Measurements from ENCODE around the gene MT1F. TPM values are rescaled to one million over a fixed set of nuclear protein-coding genes. Genes with fewer than 3 reads are reported as not detected.

MT1F gene
- total RNA-seq, 1 experiment from 2014 or later = 27.3 TPM

GRCh38 chr16:56675685-56676210 is 18.0 kb downstream of the MT1F start:
- Histone ChIP-seq H3F3A (ENCODE audit: low read length, unreplicated experiment) (no peaks in the 10 kb centered on the region), H2AFZ (ENCODE audit: low read length) (no peak overlapping the region), H3K9ac (ENCODE audit: low read length) (no peak overlapping the region), H3K27ac (ENCODE audit: low read length) (no peak overlapping the region), H4K20me1 (ENCODE audit: low read length) (no peaks in the 10 kb centered on the region), H3K27me3 (ENCODE audit: low read length) (no peaks in the 10 kb centered on the region), H3K4me3 (ENCODE audit: low read length) (no peak overlapping the region), H3K4me2 (ENCODE audit: low read length) (no peak overlapping the region), H3K9me2 (replicated peaks; ENCODE audit: low read length) (no peaks in the 10 kb centered on the region), H3K79me2 (ENCODE audit: low read length) (no peaks in the 10 kb centered on the region), H3K36me3 (ENCODE audit: low read depth, low read length) (no peaks in the 10 kb centered on the region), H3K9me3 (ENCODE audit: low read length) (no peaks in the 10 kb centered on the region), H3K4me1 (ENCODE audit: insufficient read depth, low read length) (peaks cover 36% of the 10 kb centered on the region)
- no peak for DNase-seq
- CTCF ChIA-PET = no interaction called here
- POLR2A ChIA-PET (ENCODE audit: unreplicated experiment) = no interaction called here
- no peak for ATAC-seq
- no TSS peak for BruUV-seq (replicated peaks)
- intact Hi-C loops (cut with micrococcal nuclease) = no loop called here
- TF ChIP-seq EZH2 (IDR thresholded peaks at IDR 0.05; ENCODE audit: low read length, unreplicated experiment) (no peak), EZH2phosphoT487 (IDR thresholded peaks at IDR 0.05; ENCODE audit: borderline replicate concordance, low read length) (no peak)
- TF ChIP-seq, protein P1, sequence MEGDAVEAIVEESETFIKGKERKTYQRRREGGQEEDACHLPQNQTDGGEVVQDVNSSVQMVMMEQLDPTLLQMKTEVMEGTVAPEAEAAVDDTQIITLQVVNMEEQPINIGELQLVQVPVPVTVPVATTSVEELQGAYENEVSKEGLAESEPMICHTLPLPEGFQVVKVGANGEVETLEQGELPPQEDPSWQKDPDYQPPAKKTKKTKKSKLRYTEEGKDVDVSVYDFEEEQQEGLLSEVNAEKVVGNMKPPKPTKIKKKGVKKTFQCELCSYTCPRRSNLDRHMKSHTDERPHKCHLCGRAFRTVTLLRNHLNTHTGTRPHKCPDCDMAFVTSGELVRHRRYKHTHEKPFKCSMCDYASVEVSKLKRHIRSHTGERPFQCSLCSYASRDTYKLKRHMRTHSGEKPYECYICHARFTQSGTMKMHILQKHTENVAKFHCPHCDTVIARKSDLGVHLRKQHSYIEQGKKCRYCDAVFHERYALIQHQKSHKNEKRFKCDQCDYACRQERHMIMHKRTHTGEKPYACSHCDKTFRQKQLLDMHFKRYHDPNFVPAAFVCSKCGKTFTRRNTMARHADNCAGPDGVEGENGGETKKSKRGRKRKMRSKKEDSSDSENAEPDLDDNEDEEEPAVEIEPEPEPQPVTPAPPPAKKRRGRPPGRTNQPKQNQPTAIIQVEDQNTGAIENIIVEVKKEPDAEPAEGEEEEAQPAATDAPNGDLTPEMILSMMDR (conservative IDR thresholded peaks at IDR 0.05; ENCODE audit: low read depth, low read length) = no peak

GRCh38 chr16:56677474-56677873 is 19.7 kb downstream of the MT1F start:
- Histone ChIP-seq H3K79me2 (ENCODE audit: low read length) (peaks cover under 1% of the 10 kb centered on the region; the same call in 1 of the 2 replicates), H3K9ac (ENCODE audit: low read length) (no peak overlapping the region)

More at GRCh38 chr16:56677474-56677873, 19.7 kb downstream of the MT1F start:
- H3K9me3 ChIP-seq (ENCODE audit: low read length) = no peaks in the 10 kb centered on the region
- no peak overlapping the region for H3K27ac ChIP-seq (ENCODE audit: low read length)
- H4K20me1 ChIP-seq (ENCODE audit: low read length) = no peaks in the 10 kb centered on the region
- no TSS peak for BruUV-seq (replicated peaks)
- H3K27me3 ChIP-seq (ENCODE audit: low read length) = no peaks in the 10 kb centered on the region
- no peak for ATAC-seq
- no peaks in the 10 kb centered on the region for H3K9me2 ChIP-seq (replicated peaks; ENCODE audit: low read length)
- TF ChIP-seq, protein P1 (conservative IDR thresholded peaks at IDR 0.05; ENCODE audit: low read depth, low read length) = no peak
- TF ChIP-seq EZH2 (IDR thresholded peaks at IDR 0.05; ENCODE audit: low read length, unreplicated experiment) = no peak
- no peak for TF ChIP-seq EZH2phosphoT487 (IDR thresholded peaks at IDR 0.05; ENCODE audit: borderline replicate concordance, low read length)
- POLR2A ChIA-PET (ENCODE audit: unreplicated experiment) = no interaction called here
- no peak for DNase-seq
- H3F3A ChIP-seq (ENCODE audit: low read length, unreplicated experiment) = no peaks in the 10 kb centered on the region
- no peak overlapping the region for H3K4me3 ChIP-seq (ENCODE audit: low read length)
- no peaks in the 10 kb centered on the region for H3K36me3 ChIP-seq (ENCODE audit: low read depth, low read length)
- intact Hi-C loops (cut with micrococcal nuclease) = no loop called here
- no peak overlapping the region for H3K4me2 ChIP-seq (ENCODE audit: low read length)
- CTCF ChIA-PET = no interaction called here
- H3K4me1 ChIP-seq (ENCODE audit: insufficient read depth, low read length) = peaks cover 33% of the 10 kb centered on the region
- H2AFZ ChIP-seq (ENCODE audit: low read length) = no peak overlapping the region
